HG02642 (cell line): ENCODE results near the gene IDI2.

ENCODE experiments used
- ATAC-seq: cut with Tn5 transposase; IDR thresholded peaks from one replicate; pipeline ENCODE4 v1.9.1; 2021; ENCODE audit warnings: mild to moderate bottlenecking; ENCODE audit not compliant: unreplicated experiment, poor library complexity

IDI2 gene

DNA sequence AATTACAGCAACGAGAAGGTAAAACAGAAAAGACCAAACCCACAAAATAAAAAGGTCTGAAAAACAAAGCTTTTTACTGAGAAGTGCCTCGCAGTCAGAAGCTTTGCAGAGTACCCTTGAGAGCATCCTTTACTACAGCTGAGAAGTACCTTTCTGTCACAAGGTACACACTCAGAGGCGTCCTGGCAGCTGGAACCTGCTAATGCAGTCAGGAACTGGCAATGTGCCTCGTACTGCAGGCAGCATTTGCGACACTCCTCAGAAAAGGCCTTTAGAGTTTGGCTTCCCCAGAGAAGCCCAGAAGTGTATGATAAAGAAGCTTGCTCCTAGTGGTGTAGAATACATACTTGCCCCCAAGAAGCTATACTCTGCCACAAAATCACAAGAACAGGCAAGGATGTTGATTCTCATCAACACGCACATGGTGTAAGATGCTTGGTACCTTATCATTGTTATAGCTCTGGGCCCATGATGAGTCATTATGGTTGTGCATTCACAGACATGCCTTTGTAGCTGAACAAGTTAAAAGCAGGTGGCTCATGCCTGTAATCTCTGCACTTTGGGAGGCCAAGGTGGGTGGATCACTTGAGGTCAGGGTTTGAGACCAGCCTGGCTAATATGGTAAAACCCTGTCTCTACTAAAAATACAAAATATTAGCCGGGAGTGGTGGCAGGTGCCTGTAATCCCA is 39.4 kb downstream of the IDI2 start:
- ATAC-seq = no peak

DNA sequence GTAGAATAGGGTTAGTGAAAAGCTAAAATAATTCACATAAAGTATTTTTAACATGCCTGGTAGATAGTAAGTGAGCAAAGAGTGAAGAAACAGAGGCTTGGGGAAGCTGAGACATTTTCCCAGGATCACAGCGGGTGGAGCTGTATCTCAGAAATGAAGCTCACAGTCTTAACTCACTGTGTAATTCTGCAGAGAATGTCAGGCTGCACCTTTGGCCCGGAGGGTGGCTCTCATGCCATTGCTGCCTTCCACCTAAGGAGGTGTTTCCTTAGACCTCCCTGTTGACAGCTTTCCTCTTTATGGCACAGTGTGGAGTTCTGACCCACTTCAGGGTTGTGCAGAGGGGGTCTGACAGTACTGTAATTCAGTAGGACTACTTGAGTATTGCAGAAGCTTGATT is 40.3 kb downstream of the IDI2 start:
- ATAC-seq = no peak

DNA sequence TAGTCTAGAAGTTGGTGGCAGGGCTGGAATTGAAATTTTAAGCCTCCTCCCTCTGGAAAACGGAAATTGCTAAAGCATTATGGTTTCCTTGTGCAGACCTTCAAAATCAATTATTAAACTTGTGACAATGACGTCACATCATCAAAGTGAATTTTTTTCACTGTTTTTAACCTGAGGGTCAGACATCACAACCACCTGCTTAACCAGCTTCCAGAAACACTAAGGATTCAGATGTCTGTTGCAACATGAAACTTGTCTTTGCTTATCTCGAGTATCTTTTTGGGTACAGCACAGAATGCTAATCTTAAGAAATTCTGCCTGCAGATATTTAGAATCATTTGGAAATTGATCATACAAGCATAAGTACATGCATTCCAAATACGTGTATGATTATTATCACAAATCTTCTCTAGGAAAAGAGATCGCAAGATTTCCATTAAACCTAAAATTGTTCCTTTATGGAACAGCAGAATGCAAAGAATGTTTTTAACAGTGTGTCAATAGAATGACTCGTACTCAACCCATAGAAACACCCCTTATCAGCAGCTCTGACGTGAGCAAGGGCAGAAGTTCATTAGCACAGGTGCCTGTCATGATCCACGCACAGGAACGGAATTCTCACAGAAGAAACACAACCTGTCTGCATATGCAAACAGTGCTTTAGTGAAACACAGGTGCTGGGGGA is 41.5 kb downstream of the IDI2 start:
- ATAC-seq = no peak

DNA sequence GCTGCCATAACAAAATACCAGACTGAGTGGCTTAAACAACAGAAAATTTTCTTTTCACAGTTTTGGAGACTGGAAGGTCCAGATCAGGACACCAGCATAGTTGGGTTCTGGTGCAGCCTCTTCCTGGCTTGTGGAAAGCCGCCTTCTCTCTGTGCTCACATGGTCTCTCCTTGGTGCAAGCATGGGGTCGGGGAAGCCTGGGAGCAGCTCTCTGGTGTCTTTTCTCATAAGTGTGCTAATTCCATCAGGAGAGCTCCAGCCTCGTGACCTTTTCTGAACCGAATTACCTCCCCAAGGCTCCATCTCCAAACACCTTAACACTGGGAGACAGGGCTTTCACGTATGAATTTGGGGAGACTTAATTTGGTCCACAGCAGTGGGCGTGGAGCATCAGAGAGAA is 42.3 kb downstream of the IDI2 start:
- no peak for ATAC-seq

DNA sequence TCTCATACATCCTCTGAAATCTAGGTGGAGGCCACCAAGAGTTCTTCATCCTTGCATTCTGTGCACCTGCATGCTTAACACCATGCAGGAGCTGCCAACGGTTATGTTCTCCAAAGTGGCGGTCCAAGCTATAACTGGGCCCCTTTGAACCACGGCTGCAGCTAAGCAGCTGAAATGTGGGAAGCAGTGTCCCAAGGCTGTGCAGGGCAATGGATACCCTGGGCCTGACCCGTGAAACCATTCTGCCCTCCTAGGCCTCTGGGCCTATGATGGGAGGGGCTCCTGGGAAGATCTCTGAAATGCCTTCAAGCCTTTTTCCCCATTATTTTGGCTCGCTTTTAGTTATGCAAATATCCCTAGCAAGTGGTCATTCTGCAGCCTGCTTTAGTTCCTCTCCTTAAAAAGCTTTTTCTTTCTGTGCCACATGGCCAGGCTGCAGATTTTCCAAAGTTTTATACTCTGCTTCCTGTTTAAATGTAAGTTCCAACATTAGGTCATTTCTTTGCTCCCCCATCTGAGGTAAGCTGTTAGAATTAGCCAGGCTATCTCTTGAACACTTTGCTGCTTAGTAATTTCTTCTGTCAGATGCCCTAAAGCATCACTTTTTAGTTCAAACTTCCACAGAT is 45.1 kb downstream of the IDI2 start:
- ATAC-seq = no peak

DNA sequence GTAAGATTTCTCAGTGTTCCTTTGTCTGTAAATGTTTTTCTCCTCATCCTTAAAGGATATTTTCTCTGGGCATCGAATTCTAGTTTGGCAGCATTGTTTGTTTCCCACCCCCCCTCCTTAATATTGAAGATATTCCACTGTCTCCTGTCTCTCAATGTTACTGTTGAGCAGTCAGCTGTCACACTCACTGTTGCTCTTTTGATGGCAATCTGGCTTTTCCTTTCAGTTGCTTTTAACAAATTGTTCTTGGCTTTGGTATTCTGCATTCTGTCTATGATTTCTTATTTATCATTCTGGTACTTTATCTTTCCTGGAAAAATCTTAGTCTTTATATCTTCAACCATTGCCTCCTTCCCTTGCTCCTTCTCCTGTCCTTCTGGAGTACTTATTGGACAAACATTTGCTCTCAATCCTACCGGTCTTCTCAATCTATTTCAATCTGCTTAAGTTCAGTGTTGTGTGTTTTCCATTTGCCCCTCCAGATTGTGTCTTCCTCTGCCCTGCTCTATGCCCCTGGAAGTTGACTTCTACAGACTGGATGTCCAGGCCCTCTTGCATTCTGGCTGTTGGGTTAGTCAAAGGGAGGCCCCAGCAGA is 46.7 kb downstream of the IDI2 start:
- no peak for ATAC-seq

DNA sequence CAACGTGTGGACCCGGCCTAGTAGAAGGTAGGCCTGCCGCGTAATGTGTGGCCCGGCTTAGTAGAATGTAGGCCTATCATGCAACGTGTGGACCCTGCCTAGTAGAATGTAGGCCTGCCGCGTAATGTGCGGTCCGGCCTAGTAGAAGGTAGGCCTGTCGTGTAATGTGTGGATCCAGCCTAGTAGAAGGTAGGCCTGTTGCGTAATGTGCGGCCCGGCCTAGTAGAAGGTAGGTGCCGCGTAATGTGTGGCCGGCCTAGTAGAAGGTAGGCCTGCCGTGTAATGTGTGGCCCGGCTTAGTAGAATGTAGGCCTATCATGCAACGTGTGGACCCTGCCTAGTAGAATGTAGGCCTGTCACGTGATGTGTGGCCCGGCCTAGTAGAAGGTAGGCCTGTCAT is 49.3 kb downstream of the IDI2 start:
- ATAC-seq = no peak

DNA sequence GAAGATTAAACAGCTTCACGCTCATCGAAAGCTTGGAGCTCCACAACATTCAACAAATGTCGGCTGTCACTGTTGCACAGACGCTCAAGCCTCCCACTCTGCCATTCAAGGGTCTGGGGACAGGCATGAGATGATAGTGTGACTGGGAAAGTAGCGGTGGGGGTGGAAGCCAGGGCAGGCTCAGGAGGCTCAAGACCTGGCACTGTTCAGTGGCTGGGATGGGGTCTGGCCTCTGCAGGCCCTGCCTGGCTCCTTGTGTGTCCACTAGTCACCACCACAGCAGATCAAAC is 50.9 kb downstream of the IDI2 start:
- no peak for ATAC-seq

DNA sequence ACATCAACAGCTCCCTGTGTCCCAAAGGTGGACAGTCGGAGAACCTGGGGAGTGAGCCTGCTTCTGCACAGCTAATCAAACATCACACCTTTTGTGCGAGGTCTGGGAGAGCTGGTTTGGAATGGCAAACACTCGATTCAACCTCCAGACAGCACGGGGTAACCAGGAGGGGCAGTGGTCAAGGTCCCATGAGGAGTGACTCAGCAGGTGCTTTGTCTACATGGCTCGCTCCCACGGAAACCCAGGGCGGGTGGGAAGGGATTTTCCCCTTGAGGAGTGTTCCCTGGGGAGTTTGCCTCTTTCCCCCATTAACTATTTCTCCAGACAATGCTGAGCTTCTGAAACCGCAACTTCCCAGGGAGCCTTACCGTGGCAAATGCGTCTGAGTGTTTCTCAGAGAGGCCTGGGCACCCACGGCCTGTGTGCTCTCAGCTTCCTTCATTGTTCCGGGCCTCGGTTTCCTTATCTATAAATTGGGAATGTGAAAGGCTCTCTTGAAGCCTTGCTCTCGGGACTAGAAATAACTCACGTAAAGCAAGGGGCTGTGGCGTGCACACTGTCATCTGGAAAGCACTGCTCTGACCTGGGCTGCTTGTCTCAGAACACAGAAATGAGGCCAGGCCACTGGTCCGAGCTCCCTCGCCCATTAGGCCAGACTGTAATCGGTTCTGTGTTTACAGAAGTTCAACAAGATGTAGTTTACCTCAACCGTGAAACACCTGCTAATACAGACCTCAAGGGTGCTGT is 51.4 kb downstream of the IDI2 start:
- ATAC-seq = no peak

DNA sequence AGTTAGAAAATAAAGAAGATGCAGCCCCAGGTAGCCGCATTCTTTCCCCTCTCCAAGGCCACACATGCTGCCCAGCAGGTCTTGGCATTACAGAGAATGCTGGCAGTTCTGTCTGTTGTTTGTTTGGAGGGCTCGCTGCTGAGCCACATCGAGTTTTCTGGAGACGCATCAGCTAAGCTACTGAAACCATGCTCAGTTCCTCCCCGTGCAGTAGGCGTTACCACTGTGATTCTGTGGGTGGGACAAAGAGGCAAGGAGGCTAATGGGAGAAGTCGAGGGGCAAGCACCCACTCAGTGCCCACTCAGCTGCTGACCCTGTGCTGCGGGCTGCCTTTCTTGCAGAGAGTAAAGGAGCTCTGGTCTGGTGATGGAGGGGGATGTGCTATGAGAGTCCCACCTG is 52.9 kb downstream of the IDI2 start:
- ATAC-seq = no peak

DNA sequence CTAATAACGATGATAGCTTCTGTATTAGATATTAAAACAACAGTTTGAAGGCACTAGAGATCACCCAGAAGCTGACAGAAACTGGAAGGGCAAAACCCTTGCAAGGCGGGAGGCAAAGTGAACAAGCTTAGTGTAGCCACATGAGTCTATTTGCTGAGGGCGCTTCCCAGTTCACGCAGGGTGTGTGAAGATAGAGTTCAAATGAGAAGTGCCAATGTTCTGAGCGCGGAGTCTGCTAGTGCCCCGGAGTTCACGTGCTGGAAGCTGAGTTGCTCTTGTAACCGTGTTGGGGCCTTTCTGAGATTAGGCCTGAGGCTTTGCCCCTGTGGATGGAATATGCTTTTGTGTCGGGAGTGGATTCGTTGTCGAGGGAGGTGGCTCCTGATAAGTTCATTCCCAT is 54.0 kb downstream of the IDI2 start:
- ATAC-seq = no peak

DNA sequence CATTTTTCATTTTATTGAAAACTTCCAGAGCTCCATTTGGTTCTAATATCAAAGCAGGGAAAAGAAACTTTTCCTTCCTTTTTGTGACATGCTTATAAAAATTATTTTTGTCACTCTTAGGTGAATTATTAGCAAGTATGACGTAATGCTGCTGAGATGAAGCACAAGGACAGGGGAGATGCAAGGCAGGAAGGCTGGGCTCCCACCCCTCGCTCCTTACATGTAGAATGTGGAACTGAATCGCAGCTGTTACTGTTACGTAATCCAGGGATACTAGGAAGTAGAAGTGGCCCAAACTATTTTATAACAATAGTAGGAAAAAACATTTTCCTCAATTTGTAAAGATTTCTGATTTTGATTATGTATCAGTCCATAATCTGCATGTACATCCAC is 54.5 kb downstream of the IDI2 start:
- no peak for ATAC-seq

DNA sequence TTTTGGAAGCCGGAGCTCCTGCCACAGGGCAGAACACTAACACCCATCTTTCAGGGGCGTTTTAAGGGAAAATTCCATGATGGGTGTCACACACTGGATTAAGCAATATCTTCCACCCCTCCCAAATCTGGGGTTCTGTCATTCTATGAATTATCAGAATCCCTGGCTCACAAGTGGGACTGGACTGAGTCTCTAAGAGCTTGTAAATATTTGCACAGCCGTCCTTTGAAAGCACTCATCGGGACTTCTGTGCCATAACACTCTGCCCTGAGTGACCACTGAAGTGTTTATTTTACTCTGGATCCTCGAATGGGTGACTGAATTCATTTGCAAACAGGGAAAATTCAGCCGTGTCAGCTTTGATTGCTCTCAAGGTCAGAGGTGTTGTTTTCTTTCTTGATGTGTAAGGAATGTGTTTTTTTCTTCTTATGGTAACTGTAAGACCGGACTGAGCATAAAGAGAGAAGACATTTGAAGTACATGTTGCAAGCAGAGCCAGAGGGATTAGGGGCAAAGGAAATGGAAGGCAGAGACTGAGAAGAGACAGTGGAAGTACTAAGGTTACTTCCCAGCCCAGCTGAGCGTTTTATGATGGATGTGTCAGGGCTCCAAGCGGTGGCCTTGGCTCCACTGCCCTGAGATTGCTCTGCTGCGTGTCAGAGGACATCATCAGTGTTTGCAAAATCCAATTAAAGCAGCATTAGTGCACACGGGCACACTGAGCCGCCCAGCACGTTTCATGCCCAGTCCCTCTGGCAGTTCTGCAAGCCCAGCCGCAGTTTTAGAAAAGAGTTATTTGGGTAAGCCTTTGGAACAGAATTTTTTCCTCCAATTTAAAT is 55.1 kb downstream of the IDI2 start:
- ATAC-seq = no peak

DNA sequence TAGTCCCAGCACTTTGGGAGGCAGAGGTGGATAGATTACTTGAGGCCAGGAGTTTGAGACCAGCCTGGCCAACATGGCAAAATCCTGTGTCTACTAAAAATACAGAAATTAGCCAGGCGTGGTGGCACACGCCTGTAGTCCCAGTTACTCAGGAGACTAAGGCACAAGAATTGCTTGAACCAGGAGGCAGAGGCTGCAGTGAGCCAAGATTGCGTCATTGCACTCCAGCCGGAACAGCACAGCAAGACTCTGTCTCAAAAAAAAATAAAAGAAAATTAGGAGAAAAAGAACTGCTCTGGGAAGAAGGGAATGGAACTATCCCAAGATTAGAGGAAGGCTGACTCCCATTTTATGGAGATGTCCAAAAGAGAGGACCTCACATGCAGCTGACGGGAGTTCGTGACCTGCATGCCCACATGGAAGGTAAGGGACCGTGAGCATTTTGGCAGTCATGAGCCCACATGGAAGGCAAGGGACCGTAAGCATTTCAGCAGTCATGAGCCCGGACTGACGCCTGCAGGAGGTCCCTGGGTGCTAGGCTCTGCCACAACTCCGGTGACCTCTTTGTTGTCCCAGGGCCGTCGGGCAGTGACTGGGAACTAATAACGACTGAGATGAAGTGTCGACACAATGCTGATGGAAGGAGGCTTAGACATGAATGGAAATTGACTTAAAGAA is 56.0 kb downstream of the IDI2 start:
- no peak for ATAC-seq
